Measurements from ENCODE around the gene TLNRD1.

The TLNRD1 gene

DNA sequence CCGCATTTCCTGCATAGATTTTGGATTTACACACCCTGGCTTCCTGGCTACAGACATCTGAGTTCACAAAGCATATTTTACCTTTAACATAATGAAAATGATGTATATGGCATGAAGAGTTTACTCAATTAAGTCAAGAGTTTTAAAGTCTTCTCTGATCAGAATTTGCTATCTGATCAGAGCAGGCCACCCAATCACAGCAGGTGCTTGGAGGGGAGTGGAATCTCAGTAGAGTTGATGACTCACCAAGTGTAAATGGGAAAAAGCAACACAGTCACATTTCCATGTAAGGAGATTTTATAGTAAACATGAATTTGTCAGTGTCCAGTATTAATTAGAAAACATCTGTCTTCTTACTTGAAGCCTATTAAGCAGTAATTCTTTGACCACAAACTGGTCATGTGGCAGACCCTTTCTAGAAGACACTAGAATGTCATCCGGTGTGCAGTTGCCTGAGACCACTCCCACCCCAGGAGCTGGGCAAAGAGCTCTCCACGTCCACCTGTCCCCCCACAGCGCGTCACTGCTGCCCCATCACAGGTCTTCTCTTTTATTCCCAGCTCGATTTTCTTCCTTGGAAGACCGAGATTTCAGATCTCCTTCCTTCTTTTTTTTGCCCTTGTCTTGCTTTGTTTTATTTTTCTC lies 21.9 kb upstream of the TLNRD1 start:
- DNase-seq: no peak

DNA sequence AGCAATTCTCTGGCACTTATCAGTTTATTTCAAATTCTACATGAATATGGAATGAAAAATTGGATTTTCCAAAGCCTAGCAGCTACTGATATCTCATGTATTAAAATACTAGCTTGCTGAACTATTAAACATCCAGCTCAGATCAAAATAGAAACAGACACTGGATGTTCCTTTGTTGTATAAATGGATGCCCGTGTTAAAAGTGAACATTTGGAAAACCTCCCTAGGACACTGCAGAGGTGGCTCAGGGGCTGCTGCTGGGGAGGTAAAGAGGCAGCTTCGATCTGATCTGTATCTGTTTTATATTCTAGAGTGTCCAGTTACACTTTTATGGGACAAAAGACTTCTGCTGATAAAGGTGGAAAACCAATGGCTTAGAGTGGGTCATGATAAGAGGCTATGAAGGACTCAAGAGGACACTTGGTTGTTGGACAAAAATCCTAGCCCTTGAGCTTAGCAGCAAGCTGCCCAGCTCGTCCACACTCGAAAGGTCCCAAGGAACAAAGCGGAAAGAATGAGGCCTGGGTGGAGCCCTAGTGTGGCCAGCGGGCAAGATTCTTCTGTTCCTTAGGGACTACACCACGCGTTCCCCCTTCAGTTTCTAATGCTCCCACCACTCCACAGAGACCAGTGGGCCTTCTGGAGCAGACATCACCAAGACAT lies 21.1 kb upstream of the TLNRD1 start:
- no peak for DNase-seq

DNA sequence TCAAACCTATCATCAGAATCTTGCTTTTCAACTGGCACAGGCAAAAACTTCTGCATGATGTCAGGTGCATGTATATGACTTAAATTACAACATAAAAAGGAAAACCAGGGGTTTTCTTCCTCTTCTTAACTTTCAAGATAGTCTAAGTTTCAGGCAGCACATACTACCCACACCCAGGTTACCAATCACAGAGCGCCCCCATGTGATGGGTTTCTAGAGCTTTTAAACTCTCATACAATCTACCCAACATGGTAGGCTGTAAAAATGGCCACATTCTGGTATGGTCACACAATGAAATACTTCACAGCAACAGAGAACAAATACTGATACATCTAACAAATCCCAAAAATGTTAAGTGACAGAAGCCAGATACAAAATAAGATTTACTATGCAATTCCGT lies 18.5 kb upstream of the TLNRD1 start:
- no peak for DNase-seq

DNA sequence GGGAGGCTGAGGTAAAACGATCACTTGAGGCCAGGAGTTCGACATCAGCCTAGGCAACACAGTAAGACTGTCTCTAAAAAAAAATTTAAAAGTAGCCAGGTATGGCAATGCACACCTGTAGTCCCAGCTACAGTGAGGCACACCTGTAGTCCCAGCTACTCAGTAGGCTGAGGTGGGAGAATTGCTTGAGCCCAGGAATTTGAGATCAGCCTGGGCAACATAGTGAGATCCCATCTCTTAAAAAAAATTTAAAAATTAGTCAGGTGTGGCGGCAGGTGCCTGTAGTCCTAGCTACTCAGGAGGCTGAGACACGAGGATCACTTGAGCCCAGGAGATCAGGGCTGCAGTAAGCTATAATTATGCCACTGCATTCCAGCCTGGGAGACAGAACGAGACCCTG lies 17.9 kb upstream of the TLNRD1 start:
- no peak for DNase-seq

DNA sequence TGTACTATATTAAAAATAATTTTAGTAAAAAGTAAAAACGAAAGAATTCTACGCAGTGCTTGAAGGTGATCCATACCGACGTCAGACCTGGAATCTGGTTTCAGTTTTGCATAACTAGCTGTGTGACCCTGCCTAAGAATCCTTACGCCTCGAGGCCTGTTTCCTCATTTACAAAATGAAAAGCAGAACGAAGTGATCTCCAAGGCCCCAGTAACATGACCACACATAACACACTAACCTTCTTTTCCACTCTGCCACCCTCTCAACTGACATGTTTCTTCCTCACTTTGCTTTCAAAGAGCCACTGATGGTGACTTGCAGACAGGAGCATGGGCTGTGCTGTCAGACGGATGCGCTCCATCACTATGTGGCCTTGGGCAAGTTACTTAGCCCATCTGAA lies 15.9 kb upstream of the TLNRD1 start:
- no peak for DNase-seq

DNA sequence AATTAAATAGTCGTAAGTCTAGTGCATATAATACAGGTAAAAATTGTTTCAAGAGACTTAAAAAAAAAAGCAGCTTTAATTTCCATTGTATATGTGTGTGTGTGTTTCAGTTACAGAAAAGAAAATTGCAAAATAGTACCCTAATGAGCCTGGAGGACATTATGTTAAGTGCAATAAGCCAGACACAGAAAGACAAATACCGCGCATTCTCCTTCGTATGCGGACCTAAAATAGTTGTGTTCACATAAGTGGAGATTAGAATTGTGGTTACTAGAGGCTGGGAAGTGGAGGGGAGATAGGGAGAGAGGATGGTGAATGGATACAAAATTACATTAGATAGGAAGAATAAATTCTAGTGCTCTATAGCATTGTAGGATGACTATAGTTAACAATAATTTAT lies 14.7 kb upstream of the TLNRD1 start:
- DNase-seq: no peak

DNA sequence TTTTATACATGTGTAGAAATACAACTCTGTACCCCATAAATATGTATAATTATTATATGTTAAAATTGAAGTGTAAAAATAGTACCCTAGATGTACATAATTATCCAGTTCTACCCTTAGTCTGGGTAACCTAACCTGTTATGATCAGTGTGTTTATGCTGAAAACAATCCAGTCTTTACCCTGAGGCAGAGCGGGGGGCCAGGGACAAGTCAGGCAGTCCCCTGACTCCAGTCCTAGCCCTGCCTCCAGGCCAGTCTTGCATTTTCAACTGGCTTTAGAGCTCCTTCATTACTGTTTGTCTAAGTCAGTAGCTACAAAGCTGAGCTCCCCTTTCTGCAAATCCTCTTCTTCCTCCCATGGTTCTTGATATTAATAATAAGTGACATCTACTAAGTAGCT lies 14.2 kb upstream of the TLNRD1 start:
- DNase-seq: no peak

DNA sequence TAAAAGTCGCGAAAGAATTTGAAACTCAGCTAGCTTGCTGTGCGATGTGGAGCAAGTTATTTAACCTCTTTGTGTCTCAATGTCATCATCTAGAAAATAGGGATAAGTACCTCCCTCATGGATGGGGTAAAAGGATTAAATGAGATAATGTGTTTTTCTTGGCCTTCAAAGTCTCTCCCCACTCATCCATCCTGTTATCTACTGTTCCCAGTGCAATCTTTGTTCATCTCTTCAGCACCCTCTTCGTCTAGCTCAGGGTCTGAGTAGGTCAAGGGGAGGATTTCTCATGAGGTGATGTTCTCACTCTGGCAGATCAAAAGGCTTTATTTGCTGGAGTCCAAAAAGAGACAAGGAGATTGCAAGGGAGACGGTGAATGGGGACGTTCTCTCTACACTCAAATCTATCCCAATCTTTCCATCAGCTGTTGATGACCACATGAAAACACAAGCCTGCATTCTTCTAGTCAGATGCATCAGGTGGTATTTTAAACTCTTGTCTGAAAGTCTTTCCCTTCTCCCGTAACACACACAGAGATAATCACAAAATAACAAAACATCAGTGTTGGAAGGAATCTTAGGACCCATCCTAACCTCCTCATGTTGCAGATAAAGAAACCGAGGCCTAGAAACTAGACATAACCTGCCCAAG lies 12.5 kb upstream of the TLNRD1 start:
- DNase-seq: no peak

DNA sequence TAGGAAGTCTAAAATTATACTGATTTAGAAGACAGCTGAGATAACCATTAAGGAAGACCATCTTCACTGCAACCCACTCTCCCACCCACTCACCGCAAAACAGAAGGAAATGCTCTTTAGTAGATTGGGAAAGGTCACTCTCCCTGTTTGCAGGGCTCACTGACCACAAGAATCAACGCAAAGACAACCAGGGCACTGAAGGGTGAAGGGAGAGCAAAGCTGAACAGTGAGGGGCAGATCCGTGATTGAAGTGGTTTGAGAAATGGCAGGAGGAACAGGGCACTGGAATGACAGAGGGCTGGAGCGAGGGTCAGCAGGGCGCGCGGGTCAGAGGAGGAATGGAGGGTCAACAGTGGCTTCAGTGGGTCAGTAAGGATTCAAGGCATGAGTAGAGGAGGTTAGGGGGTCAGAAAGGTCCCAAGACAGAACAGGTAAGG lies 11.6 kb upstream of the TLNRD1 start:
- DNase-seq: no peak

DNA sequence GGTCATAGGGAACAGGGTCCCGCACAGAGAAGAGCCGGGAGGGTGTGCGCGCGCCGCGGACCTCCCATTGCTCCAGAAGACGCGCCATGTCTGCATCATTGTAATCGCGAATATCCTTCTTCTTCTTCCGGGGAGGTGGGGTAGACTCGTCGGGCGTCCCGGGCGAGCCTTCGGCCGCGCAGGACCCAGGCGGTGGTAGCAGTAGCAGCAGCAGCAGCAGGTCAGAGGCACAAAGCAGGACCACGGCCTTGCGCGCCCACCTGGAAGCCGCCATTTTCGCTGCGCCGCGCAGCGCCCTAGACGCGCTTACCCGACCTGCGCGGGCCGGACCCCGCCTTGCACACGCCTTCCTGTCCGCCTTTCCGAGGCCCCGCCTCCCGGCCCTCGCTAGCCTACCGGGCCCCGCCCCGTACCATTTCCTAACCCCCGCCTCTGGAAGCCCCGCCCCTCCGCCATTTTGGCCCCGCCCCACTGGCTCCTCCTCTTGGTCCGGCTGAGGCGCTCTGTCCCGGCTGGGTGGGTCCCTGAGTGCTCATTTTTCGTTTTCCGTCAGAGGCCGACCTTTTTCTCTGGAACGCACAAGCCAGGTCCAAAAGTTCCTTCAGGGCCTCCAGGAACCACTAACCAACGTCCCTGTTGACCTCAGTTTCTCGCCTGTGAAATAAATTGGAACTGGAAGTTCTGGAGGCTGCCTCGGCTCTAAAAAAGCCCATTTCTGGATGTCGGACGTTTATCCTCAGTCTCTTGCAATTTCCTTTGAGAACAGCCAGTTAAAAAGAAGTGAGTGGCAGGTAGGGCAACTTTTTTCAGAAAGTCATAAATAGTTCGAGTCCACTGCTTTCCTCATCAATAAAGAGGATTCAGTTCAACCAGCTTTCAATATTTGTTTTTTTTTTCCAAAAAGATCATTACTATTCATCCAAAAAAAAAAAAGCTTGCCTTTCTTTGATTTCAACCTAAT lies 10.9 kb upstream of the TLNRD1 start, which contains the start of gene MESD:
Gene MESD, minus strand, starts transcription at position 302 of the 961 bp plus-strand sequence. Its CDS starts 28 bp downstream, at position 274.
- DNase-seq: peak; percentile 99

DNA sequence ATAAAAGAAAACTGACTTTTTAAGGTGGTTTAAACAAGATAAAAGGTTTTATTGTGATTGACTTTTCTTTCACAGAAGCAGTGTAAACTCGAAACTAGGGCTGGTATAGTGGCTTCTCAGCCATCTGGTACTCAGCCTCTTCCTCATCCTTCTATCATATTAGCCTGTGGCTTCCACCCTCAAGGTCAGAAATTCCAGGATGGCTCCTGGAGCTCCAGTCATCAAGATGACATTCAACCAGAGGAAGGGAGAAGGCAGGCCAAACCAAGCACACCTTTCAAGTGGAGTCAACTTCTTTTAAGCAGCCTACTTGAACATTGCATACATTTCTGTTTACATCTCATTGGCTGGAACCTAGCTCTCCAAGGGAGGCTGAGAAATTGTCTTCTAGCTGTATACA lies 9.8 kb upstream of the TLNRD1 start:
- DNase-seq: no peak

DNA sequence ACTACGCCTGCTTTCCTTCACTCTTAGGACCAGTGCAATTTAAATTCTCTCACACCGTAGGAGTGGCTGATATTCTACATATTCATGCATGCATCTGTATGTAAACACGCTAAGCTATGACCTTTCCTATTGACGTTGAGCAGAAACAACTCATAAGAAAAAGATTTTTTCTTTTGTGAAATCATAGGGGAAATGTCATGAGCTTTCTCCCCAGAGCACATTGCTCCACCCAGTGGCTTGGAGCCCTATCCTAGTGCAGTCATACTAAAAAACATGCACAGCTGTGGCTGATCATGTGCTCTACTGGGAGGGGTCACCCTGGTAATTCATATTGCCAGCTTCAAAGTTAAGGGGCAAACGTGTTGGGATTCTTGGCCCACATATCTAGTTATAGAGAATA lies 9.3 kb upstream of the TLNRD1 start:
- DNase-seq: no peak

DNA sequence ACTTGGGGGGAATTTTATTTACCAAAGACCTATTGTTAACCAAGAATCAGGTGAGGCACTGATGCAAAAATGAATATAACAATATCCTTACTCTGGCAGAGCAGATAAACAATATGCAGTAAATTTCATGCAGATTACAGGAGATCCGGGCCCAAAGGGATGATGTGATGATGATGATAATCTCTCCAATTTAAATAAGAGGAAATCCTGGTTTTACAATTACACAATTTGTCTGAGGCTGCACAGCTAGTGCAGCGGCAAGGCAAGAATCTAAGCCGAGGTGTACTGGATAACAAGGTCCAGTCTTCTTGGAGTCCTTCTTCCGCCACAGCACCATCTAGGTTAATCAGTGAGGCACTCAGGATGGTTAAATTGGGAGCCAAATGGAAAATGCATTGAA lies 8.7 kb upstream of the TLNRD1 start:
- DNase-seq: no peak

DNA sequence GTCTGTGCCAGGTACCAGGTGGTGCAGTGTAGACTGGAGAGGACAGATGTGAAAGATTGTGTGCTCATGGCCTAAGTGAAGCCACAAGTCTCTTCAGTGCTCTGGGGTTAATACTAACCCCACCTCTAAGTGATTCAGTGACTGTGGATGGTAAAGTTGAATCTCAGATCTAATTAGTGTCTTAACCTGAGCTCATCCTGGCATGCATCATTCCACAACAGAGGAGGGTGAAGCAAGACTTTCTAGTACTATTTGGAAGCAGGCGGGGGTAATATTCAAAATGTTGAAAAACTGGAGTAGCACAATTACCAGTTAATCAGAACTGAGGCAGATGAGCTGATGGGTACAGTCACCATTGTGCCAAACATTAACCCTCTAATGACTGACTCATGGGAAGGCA lies 8.3 kb upstream of the TLNRD1 start:
- no peak for DNase-seq

DNA sequence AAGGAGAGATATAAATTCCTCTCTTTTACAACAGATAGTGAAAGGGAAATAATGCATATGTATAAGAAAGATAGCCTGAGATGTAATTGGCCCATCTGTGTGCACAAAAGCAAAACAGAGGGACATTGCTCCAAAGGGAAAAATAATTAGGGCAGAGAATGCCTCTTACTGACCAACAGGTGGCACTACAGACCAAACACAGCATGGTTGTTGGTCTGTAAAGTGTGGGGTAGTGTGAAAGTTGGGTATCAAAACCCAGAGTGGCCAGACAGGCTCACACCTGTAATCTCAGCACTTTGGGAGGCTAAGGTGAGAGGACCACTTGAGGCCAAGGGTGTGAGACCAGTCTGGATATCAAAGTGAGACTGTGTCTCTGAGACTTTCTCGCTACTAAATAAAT lies 4.5 kb upstream of the TLNRD1 start:
- no peak for DNase-seq

DNA sequence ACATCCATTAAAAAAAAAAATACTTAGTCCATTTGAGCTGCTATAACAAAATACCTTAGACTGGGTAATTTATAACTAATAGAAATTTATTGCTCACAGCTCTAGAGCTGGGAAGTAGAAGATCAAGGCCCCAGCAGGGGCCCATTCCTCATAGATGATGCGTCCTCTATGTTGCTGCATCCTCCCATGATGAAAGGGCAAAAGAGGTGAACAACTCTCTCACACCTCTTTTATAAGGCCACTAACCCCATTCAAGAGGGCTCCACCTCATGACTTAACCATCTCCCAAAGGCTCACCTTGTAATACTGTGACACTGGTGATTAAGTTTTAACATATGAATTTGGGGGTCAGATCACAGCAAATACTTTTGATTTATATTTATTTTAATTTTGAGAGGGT lies 3.0 kb upstream of the TLNRD1 start:
- no peak for DNase-seq

DNA sequence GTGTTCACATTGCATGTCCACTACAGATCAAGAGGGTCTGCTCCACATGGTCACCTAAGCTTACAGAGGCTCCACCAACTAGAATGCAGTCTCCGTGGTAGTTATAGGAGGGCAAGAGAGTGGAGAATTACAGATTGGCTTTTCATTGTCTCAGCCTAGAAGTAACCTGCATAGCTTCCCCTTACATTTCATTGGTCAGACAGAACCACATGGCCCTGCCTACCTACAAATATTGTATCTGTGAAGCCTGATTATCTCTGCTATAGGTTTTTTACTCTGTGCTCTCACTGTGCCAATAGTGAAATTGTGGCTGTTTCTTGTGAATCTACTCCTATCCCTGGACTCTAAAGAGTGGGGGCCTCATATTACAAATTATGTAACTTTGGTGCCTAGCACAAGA lies 2.5 kb upstream of the TLNRD1 start:
- no peak for DNase-seq

DNA sequence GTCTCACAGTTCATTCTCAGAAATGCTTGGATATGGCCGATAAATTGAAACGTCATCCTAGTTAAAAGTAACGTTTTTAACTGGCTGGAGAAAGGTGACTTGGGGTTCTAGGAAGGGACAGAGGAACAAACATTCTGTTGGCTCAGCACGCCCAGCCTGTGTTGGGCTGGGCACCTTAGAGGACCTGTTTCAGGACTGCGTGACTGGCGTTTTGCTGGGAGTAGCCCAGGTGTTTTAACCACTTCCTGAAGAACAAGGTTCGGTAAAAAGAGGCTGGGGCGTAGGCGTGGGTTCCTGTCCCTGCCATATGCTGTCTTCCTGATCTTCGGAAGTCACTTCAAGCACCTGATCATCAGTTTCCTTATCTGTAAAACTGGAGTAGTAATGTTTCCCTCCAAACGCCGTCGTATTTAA lies 1.1 kb upstream of the TLNRD1 start:
- peak; percentile 35 for DNase-seq

DNA sequence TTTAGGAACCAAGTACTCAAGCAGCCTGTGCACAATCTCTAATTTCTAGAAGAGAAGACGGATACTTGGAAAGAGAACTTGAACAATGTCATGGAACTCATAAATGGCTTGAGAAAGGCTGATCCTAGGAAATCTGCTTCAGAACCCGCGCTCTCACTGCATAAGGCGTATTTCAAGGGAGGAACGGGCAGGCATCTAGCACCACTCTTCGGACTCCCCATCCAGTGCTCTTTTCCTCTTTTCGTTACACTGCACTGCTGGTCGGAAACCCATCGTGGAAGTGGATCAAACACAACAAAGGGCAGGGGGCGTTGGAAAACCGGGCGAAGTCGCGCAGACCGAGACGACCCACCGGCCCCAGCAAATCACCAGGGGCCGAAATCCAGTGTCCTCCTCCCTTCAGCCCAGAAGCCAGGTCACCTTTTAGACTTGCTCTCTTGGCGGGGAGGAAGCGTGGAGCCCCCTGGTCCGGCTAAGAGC lies 539 bp upstream of the TLNRD1 start:
- DNase-seq: no peak

DNA sequence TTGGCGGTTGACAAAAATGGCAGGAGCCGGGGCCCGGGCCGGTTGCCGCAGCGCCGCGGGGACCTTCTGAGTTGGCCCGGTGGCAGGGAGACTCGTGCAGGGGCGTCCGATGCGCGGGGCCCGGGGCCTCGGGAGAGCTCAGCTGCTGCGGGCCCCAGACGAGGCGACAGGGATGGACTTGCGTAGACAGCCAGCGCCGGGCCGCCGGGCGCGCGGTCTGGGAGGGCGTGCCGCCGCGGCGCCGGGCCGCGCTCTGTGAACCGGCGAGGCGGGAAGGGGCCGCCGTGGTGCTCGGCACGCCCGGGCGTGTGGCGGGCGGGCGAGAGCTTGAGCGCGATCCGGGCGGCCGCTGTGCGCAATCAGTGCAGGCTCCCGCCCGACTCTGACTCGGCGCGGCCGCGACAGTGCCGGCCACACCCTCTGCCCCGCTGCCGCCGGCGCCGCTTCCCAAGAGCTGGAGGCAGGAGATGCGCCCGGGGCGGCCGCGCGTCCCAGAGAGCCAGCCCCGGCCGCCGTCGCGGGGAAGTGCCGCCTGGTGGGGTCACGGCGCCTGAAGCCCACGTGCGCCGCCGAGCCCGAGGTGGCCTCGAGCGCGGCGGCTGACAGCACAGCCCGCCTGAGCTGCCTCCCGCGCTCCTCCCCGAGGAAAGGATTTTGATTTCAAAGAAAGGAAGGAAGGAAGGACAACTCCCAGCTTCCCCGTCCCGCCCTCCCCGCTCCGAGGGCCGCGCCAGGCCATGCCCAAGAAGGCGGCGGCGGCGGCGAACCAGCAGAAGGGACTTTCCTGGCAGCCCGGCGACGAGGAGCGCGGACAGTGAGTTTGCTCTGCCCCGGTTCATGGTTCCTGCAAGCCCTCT lies 657 bp downstream of the TLNRD1 start:
- DNase-seq: peak; percentile 58

DNA sequence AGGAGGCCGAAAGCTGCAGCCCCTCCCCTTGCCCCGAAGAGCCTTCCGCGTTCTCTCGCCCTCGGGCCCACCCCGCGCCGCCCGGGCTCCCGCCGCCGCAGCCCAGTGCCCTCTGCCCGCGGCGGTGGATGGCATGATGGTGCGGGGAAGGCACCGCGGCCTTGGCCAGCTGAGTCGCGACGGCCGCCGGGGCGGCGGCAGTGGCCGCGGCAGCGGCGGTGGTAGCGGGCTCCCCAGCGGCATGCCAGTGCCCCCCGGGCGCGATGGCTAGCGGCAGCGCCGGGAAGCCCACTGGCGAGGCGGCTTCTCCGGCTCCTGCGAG lies 1.2 kb downstream of the TLNRD1 start:
- no peak for DNase-seq
